Fibroblast of lung (primary cell): ENCODE data around the gene LRRC9.

ENCODE experiments used
- CTCF ChIP-seq, 2 donors: IDR thresholded peaks in 1 of 2; conservative IDR thresholded peaks in 1 of 2; 1 replicate in 1 of 2; 2 replicates in 1 of 2; pipeline ENCODE4 v1.5.1; 2011 to 2012; ENCODE audit warnings: low read length in 2 of 2, control low read depth in 1 of 2, inconsistent platforms in 1 of 2, low read depth in 1 of 2, mild to moderate bottlenecking in 1 of 2
- EZH2 ChIP-seq: IDR thresholded peaks from 2 replicates; pipeline ENCODE4 v1.5.1; 2012; ENCODE audit warnings: low read length, control low read depth, mild to moderate bottlenecking; ENCODE audit errors: missing control alignments

- TF ChIP-seq CTCF (conservative IDR thresholded peaks at IDR 0.05 in 1 of 2, IDR thresholded peaks at IDR 0.05 in 1 of 2; ENCODE audit: low read depth in 1 of 2, low read length in 2 of 2) (no peak), EZH2 (no peak)
Observed at GRCh38 chr14:59890676-59891075, 29.3 kb upstream of the LRRC9 start.
